ENCODE results near the gene SYNPO2.

SYNPO2 gene

DNA sequence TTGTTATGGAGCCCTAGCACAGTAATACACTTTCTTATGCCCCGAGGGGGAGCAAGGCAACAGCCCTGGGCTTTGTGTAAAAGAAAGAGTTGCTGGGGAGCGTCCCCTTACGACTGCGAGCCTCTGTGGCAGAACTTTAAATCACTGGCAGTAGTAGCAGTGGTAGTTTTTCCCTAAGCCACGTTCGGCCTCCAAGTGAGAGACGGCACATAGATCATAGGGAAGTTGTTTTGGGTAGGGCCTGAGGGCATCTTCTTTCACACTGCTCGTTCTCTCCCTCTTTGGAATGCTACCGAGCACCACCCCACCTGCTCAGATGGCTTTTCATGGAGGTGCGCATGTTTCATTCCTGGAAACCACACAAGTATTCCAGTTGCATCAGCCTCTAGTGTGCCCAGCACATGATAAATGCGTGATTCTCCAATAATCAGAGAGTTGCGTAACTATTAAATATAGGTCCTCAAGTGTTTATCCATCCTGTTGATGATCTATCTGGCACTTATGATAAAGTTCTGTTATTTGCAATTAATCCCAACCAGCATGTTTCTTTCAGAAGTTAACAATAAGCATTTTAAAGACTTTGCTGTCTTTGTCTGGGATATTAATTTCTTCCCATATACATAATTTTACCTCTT, 7.0 kb upstream of the SYNPO2 start:
- no peak for DNase-seq (ENCODE audit: insufficient read length, low spot score)
- FAIRE-seq: no peak

DNA sequence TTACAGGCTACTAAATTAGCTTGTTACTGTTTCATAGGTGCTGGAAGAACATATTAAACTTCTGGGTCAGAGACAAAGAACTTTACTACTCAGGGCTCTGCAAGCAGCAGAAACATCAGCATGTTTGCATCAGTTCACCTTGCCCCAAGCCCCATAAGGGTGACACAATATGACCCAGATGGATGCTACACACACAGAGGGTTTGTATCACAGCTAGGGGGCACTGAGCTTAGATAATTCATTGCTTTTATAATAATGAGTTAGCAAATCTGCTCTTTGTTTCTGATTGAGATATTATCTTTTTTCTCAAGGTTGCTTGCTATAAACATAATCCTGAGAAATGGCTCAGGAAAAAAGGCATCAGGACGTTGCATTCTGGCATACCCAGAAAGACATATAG, 4.8 kb upstream of the SYNPO2 start:
- no peak for FAIRE-seq
- DNase-seq (ENCODE audit: insufficient read length, low spot score): no peak

DNA sequence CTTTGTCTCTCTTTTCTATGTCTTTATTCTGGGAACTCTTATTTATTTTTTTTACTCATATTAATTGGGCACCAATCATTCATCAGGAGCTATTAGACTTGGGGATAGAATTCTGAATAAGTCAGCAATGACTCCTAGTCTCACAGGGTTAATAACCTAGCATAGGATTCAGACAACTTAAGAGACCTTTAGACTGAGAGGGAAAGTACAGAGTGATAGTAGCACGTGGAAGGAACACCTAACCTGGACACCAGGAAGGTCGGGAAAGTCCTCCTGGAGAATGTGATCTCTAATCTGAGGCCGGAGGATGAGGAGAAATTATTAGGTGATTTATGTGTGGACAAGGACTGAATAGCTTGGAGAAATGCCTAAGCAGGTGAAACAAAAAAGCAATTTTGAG, 3.9 kb upstream of the SYNPO2 start:
- no peak for FAIRE-seq
- no peak for DNase-seq (ENCODE audit: insufficient read length, low spot score)

DNA sequence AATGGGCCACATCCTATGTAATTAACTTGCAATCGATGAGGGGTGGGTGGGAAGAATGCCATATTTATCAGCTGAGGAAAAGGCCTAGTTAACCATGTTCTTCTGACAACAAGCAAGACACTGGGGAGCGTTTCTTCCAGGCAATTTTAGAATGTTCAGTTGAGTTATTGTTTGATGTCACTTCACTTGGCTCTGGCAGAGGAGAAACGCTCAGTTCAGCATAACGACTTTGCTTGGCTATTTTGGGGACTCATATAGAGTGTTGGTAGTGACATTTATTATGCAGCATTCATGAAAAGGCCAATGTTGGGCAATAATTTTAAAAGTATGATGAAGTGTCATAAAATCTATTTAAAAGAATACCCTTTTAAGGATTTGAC, 648 bp downstream of the SYNPO2 start:
- no peak for FAIRE-seq
- no peak for DNase-seq (ENCODE audit: insufficient read length, low spot score)

DNA sequence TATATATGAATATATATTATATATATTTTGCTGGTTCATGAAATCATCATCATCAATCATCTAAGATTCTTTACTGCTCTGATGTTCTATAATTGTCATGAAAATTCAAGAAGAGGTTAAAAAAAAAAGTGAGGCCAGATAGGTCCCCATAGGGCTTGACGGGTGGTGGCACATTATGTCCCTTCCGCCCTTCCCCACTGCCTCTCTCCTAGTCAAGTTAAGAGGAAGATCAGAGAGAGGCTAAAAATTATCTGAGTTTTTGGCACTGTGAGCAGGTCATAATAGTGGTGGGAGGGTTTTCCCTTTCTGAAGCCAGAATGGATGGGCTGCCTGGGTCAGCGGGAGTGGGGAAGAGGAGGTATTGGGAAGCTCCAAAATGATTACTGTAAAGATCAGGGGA, 5.4 kb downstream of the SYNPO2 start:
- DNase-seq (ENCODE audit: insufficient read length, low spot score) (no peak), FAIRE-seq (no peak)

DNA sequence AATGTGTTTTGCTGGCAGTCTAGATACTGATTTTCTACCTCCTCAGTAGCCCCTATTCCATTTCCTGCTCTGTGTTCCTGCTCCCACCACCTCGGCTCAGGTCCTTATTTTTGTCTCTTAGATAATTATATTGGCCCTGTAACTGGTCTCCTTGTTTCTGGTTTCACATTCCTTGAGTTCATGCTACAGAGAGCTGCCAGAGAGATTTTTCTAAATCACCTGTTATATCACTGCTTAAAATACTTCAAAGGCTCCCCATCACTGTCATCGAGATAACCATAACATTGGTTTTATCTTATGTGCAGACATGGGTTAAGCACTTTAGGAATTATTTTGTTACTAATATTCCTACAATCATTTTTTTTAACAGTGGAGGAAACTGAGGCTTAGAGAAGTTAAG, 9.6 kb downstream of the SYNPO2 start:
- no peak for DNase-seq (ENCODE audit: insufficient read length, low spot score)
- FAIRE-seq: no peak

DNA sequence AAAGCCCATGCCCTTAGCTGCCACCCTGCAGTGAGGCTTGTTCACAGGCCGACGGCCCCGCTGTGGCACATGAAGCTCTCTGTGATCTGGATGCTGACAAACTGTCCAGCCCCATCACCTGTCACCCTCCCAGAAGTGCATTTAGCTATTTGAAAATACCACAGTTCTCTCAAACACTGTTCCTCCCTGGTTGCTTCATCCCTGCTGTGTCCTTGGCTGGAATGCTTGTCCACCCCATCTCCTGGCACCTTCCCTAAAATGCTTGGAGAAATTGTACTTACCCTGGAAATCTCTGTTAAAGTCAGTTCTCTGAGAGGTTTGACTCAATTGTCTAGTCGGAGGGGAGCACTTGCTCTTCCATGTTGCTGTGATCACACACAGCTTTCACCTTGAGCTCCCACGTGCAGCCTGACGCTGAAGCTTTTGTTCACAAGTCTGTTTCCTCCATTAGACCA, 10.1 kb downstream of the SYNPO2 start:
- no peak for DNase-seq (ENCODE audit: insufficient read length, low spot score)
- FAIRE-seq: no peak

DNA sequence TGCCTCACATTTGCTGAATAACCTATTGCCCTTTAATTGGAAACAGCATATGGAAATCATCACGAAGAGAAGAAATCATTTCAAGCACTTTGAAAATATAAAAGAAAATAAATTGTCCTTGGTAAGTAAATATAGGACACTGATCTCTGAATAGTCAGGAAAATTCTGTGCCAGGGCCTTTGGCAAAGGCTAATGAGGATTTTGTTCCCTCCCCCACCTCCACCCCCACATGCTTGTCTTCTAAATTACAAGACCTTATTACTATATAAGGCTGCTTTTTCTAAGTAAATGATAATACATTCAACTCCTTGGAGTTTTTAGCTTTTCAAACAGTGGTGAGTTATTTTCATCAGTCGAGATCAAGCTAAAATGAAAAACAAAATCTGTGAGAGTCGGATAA, 15.8 kb downstream of the SYNPO2 start:
- FAIRE-seq (no peak), DNase-seq (ENCODE audit: insufficient read length, low spot score) (no peak)

DNA sequence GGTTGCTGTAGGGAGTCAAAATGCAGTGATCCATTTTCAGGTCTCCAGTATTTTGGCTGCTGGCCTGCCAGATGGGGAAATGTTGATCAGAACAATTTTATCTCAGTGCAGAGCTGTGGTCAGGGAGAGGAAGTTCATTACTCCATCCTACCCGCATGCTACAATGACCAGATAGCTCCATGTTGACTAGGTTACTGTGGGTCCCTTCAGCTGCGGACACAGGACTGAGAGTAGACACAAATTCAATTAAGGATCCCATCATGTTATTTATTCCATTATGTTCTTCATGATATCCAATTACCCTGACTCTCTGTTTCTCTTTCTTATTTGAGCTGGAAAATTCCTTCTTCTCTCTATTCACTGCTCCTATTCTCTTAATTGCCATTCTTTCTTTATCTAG, 16.3 kb downstream of the SYNPO2 start:
- DNase-seq (ENCODE audit: insufficient read length, low spot score): no peak

DNA sequence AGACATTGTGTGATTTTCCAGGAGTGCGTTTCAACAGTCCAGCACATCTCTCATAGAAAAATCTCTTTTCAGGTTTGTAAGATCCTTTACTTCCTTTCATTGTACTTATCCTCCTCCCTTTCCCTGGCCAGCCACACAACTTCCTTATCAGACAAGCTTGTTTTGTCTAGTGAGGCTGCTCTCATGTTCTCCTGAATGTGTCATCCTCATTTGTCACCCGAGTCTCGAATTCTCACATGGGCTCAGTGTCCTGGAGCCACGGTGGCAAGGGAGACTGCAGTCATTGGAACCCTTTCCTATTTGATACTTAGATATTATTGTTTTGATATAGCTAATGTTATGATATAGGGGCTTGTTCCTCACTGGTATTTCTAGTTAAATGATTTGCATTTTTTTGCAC, 16.9 kb downstream of the SYNPO2 start:
- DNase-seq (ENCODE audit: insufficient read length, low spot score) (no peak), FAIRE-seq (no peak)

More for the DNA sequence above, 16.3 kb downstream of the SYNPO2 start:
- no peak for FAIRE-seq

DNA sequence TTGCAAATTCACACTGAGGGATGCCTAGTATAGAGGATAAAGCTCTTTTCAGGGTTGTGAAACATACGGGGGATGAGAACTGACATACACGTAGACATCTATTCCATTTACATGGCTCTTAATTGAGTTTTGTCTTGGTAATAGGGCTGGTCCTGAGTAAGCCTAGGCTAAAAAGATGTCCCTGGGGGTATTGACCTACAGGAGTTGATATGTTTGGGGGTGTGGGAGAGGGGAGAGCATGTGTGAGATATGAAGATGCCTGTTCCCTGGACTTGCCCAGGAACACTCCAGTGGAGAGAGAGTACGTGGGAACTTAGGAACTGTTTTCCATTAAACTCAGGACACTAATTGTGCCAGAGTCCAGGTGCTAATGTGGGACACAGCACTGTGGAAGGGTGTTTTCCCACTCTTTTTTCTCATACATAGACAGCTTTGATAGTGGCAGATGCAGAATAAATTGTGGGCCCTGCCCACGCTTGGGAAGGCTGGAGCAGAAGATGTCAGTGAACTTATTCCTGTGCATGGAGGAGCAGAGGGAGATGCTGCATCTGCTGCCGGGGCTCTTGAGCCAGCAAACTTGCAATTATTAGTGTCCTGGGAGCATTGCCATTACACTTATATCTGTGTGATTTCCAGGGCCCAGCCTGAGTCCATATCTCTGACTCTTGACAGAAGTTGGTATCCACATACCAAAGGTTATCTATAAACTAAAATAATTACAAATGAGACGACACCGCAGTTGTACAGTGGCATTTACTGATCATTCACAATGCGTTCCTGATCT, 20.7 kb downstream of the SYNPO2 start:
- FAIRE-seq (no peak), DNase-seq (ENCODE audit: insufficient read length, low spot score) (no peak)

DNA sequence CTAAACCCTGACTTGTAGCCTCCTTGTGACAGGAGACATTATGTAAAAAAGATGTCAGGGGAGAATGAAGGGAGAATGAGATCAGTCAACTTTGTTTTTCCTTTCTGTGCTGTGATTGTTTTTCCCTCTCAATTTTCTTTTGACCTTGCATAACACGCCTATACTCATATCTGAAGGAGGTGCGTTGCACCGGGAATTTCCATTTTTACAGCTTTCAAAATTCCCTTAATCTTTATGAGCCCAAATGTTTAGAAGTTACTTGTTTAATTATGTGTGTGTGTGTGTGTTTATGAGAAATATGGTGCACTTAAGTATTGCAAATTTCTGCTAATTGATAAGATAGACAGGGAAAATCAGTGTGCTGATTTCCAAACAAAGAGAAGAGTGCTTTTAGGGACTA, 21.6 kb downstream of the SYNPO2 start:
- no peak for DNase-seq (ENCODE audit: insufficient read length, low spot score)
- FAIRE-seq: no peak

DNA sequence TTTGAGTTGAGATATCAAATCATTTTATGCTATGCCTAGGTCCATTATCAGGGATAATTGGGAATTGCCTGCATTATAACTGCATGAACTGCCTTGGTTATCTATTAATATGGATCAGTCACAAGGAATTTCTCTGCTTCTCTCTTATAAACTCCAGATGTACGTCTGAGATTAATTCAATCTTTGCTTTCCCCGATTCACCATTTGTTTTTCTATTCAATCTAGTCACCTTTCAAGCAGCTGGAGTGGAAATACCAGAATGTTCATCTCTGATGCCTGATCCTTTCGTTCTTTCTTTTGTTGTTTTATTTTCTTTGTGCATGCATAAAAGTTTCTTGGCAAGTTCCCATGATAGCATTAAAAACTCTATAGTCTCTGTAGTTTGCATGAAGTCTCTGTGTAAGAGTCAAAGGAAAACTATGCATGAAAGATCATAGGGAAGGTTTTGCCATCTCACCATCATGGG, 22.6 kb downstream of the SYNPO2 start:
- FAIRE-seq (no peak), DNase-seq (ENCODE audit: insufficient read length, low spot score) (no peak)

DNA sequence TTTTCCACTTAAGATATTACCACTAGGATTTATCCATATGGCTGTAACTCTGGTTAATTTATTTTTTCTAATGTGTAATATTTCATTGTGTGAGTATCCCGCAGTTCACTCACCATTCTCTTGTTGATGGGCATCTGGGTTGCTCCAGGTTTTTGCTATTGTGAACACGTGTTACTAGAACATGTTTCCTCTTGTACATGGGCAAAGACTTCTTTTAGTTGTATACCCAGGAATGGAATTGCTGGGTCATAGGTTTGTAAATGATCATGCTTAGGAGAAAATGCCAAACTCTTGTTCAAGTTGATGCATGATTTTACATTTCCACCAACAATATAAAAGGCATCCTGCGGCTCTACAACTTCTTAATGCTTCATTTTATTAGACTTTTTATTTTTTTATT, 26.8 kb downstream of the SYNPO2 start:
- no peak for FAIRE-seq
- DNase-seq (ENCODE audit: insufficient read length, low spot score): no peak

DNA sequence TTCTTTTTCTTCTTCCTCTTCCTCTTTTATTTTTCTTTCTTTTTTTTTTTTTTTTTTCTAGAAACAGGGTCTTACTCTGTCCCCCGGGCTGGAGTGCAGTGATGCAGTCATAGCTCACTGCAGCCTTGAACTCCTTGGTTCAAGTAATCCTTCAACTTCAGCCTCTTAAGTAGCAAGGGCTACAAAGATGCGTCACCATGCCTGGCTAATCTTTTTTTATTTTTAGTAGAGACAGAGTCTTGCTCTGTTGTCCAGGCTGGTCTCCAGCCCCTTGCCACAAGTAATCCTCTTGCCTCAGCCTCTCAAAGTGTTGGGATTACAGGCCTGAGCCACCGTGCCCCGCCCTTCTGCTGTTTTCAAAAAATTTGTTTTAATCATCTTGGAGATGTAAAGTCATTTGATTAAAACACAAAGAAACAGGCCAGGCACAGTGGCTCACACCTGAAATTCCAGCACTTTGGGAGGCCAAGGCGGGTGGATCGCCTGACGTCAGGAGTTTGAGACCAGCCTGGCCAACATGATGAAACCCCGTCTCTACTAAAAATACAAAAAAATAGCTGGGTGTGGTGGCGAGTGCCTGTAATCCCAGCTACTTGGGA, 28.1 kb downstream of the SYNPO2 start:
- no peak for FAIRE-seq
- no peak for DNase-seq (ENCODE audit: insufficient read length, low spot score)

DNA sequence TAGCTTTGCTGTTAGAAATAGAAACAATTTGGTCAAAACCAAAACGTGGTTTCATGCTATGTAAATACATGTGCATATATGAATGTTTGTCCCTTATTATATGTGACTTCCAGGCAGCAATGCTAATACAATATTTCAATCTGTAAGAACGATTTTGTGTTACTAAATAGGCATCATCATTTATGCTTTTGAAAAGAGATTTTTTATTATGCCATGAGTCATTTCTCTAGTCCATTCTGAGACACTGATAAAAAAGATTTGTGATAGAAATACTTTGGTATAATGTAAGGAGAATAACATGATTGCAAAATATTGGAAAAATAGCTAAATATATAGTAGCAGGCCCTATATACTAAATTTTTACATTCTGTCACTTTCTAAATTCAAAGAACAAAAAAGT, 28.9 kb downstream of the SYNPO2 start:
- FAIRE-seq (no peak), DNase-seq (ENCODE audit: insufficient read length, low spot score) (no peak)

DNA sequence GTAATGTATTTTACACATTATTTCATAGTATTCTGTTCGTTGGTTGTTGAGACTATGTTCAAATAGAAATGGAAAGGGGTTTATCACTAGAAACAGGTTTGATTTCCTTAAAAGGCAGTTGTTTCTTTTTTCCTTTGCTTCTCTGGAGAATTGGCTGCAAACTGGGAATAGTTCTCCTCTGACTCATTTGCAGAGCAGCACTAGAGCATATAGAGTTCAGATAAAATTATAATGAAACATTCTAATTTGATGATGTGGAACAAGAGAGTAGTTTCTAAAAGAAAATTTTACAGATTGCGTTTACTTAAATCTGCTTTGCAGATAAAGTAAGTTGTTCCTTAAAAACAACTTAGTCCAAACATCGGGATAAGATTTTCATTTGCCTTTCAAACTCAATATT, 29.7 kb downstream of the SYNPO2 start:
- FAIRE-seq (no peak), DNase-seq (ENCODE audit: insufficient read length, low spot score) (peak; percentile 39)

DNA sequence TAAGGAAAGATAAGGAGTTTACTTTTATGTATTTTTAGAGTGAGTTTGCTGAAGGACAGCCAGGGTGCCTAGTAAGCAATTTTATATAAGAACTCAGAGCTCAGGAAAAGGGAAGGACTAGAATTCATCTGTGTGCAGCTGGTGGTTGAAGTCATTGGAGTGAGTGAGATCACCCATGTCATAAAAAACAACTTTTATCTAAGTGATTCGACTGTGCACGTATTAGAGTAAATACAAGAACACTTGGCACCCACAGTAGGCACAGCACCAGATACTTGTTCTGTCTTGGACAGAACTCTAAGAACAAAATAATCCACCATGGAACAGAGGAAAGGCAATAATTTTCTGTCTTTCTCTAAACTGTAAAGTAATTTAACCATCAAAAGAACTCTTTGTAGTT, 31.6 kb downstream of the SYNPO2 start:
- DNase-seq (ENCODE audit: insufficient read length, low spot score) (no peak), FAIRE-seq (no peak)

DNA sequence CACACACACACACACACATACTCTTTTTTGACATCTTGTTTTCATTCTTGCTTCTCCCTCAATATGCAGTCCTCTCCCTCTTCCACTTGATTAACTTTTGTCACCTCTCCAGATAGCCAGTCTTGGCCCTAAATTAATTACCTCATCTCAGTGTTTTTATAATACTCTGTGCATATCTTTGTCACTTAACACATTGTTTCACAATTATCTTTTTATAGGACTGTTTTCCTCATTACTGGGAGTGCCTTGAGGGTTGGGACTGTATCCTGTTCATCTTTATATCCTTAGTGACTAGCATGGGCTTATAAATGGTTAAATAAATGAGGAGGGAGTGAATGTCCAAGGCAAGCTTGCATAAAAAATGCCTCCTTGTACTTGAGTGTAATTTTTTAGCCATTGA, 33.1 kb downstream of the SYNPO2 start:
- DNase-seq (ENCODE audit: insufficient read length, low spot score) (no peak), FAIRE-seq (no peak)

DNA sequence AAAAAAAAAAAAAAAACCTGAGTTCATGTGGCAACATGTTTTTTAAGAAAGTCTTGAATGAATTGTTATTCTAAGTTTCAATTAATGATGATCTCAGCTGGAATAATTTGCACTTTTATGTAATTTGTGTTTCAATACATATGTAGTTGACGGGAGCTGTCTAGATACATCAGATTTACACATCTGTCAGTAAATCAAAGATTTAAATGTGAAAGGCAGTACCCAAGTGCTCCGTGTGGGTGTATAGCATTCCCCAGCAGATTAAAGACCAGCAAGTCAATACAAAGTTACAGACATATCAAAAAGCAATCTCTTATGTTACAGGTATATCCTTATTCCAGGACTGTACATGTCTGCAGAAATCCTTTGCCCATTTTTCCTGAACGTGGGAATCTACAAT, 35.2 kb downstream of the SYNPO2 start:
- DNase-seq (ENCODE audit: insufficient read length, low spot score): no peak
- FAIRE-seq: no peak

DNA sequence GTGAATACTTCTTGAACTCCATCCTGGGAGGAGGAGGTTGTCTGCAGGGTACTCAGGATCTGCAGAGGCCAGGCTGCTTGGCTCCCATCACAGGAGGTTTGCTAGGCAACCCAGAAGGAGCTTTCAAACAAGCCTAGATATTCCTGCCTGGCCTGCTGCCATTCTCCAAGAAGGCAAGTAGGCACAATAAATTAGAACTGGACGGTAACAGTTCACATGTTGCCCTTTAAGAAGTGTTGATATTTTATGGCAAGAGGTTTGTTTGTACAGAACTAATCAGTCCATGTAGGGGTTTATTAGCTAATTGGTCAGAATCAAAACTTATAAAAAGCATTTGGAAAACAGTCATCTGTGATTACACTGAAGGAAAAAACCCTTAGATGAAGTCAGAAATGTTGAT, 39.3 kb downstream of the SYNPO2 start:
- FAIRE-seq: no peak

DNA sequence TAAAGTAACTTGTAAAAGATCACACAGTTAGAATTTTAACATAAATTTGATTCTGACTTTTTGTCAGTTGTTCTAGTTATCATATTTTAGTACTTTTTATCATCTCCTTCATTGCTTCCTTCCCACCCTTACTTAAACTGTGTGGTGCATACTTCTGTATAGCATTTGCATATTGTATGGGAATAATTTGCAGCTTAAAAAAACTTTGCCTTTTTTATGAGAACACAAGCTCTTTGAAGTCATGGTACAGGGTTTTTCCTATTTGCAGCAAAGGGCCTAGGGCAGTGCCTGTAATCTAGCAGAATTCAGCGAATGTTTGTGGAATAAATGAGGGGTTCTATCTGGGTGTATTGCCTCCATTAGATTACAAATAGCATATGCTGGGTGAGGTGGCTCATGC, 41.6 kb downstream of the SYNPO2 start:
- FAIRE-seq (no peak), DNase-seq (ENCODE audit: insufficient read length, low spot score) (no peak)

More for the DNA sequence above, 39.3 kb downstream of the SYNPO2 start:
- no peak for DNase-seq (ENCODE audit: insufficient read length, low spot score)

Data from HTR-8/SVneo (cell line).